Astrocyte (in vitro differentiated cells and primary cell): Measurements from ENCODE around the gene FAM50A. TPM values are rescaled to one million over a fixed set of nuclear protein-coding genes. Genes with fewer than 3 reads are reported as not detected.

Experiments
- DNase-seq: peaks from one replicate; pipeline ENCODE4 v3.0.0-alpha.2; 2010; ENCODE audit warnings: low read depth
- FAIRE-seq: peaks from 2 replicates; lab custom pipeline; 2011; peaks lifted over from hg19 to GRCh38; lab: Jason Lieb, UNC
- H2AFZ ChIP-seq: 2 replicates; pipeline ENCODE4 v1.6.0; 2012; ENCODE audit warnings: low read depth, low read length, inconsistent platforms
- H3K27ac ChIP-seq: 2 replicates; pipeline ENCODE4 v1.5.1; 2011; ENCODE audit warnings: low read depth, low read length, inconsistent platforms
- H3K27me3 ChIP-seq: 2 replicates; pipeline ENCODE4 v1.6.0; 2011; ENCODE audit warnings: low read length, inconsistent platforms; ENCODE audit not compliant: insufficient read depth
- H3K36me3 ChIP-seq: 2 replicates; pipeline ENCODE4 v1.5.1; 2011; ENCODE audit warnings: low read length, inconsistent platforms; ENCODE audit not compliant: insufficient read depth
- H3K4me1 ChIP-seq: 2 replicates; pipeline ENCODE4 v1.5.1; 2011; ENCODE audit warnings: low read length, inconsistent platforms; ENCODE audit not compliant: insufficient read depth
- H3K4me2 ChIP-seq: 2 replicates; pipeline ENCODE4 v1.6.0; 2012; ENCODE audit warnings: low read length, inconsistent platforms
- H3K4me3 ChIP-seq: 2 replicates; pipeline ENCODE4 v1.5.1; 2011; ENCODE audit warnings: low read depth, mild to moderate bottlenecking, low read length, inconsistent platforms; ENCODE audit not compliant: insufficient read depth
- H3K79me2 ChIP-seq: 2 replicates; pipeline ENCODE4 v1.6.0; 2012; ENCODE audit warnings: mild to moderate bottlenecking, low read length, inconsistent platforms; ENCODE audit not compliant: insufficient read depth
- H3K9ac ChIP-seq: 2 replicates; pipeline ENCODE4 v1.6.0; 2012; ENCODE audit warnings: mild to moderate bottlenecking, low read length, inconsistent platforms
- H3K9me3 ChIP-seq: 2 replicates; pipeline ENCODE4 v1.5.1; 2012; ENCODE audit warnings: low read depth, mild to moderate bottlenecking, low read length, inconsistent platforms; ENCODE audit not compliant: insufficient read depth
- H4K20me1 ChIP-seq: 2 replicates; pipeline ENCODE4 v1.6.0; 2012; ENCODE audit warnings: low read length, inconsistent platforms; ENCODE audit not compliant: insufficient read depth
- H3K27ac Mint-ChIP-seq: one replicate; pipeline ENCODE4 v1.8.0; 2021; ENCODE audit warnings: mild to moderate bottlenecking, mixed read lengths; ENCODE audit not compliant: unreplicated experiment
- H3K27me3 Mint-ChIP-seq: one replicate; pipeline ENCODE4 v1.8.0; 2021; ENCODE audit warnings: low read depth, mixed read lengths; ENCODE audit not compliant: unreplicated experiment
- H3K36me3 Mint-ChIP-seq: one replicate; pipeline ENCODE4 v1.8.0; 2021; ENCODE audit warnings: low read depth, mixed read lengths; ENCODE audit not compliant: unreplicated experiment
- H3K4me1 Mint-ChIP-seq: one replicate; pipeline ENCODE4 v1.8.0; 2021; ENCODE audit warnings: low read depth, mixed read lengths; ENCODE audit not compliant: unreplicated experiment
- H3K4me3 Mint-ChIP-seq: one replicate; pipeline ENCODE4 v1.8.0; 2021; ENCODE audit warnings: mild to moderate bottlenecking, moderate library complexity, mixed read lengths; ENCODE audit not compliant: unreplicated experiment
- H3K9me3 Mint-ChIP-seq: one replicate; pipeline ENCODE4 v1.8.0; 2021; ENCODE audit warnings: mild to moderate bottlenecking, mixed read lengths; ENCODE audit not compliant: unreplicated experiment
- CTCF ChIP-seq: IDR thresholded peaks from 2 replicates; pipeline ENCODE4 v1.5.1; 2011; ENCODE audit warnings: low read depth, mild to moderate bottlenecking, inconsistent platforms, low read length, moderate library complexity; ENCODE audit not compliant: insufficient read depth
- EZH2 ChIP-seq: IDR thresholded peaks from 2 replicates; pipeline ENCODE4 v1.6.1; 2012; ENCODE audit warnings: mild to moderate bottlenecking, low read length, inconsistent platforms; ENCODE audit not compliant: insufficient read depth
- total RNA-seq: library from RNA; stranded (reverse); gene quantifications from 2 replicates; pipeline ENCODE4 v1.2.1, GENCODE V29; 2021

FAM50A gene
- total RNA-seq, 1 donor from 2014 or later, result 100.0 TPM

- FAIRE-seq, result no peak
- Histone ChIP-seq H3K4me3 (no peak overlapping the region), H4K20me1 (peaks cover 34% of the 10 kb centered on the region), H3K9me3 (no peaks in the 10 kb centered on the region), H3K4me1 (peaks cover 7% of the 10 kb centered on the region), H2AFZ (no peak overlapping the region), H3K9ac (no peak overlapping the region), H3K27ac (no peak overlapping the region), H3K36me3 (no peaks in the 10 kb centered on the region), H3K4me2 (no peak overlapping the region), H3K79me2 (peaks cover 46% of the 10 kb centered on the region), H3K27me3 (no peaks in the 10 kb centered on the region)
- H3K27me3 Mint-ChIP-seq, result no peaks in the 10 kb centered on the region
- no peak overlapping the region for H3K27ac Mint-ChIP-seq
- H3K9me3 Mint-ChIP-seq, result no peaks in the 10 kb centered on the region
- no peak for DNase-seq
- no peak overlapping the region for H3K4me3 Mint-ChIP-seq
- no peak for TF ChIP-seq CTCF
- TF ChIP-seq EZH2, result no peak
- peaks cover 10% of the 10 kb centered on the region for H3K4me1 Mint-ChIP-seq
- H3K36me3 Mint-ChIP-seq, result no peaks in the 10 kb centered on the region
Observed at GRCh38 chrX:154434394-154435168, 9.4 kb upstream of the FAM50A start.

- TF ChIP-seq EZH2 (no peak), CTCF (no peak)
- H3K27ac ChIP-seq, result no peak overlapping the region
Observed at GRCh38 chrX:154435171-154435733, 8.7 kb upstream of the FAM50A start.

More at GRCh38 chrX:154435171-154435733, 8.7 kb upstream of the FAM50A start:
- Histone ChIP-seq H2AFZ (no peak overlapping the region), H4K20me1 (peaks cover 36% of the 10 kb centered on the region), H3K79me2 (peaks cover 47% of the 10 kb centered on the region), H3K9me3 (no peaks in the 10 kb centered on the region), H3K9ac (no peak overlapping the region), H3K27me3 (no peaks in the 10 kb centered on the region), H3K4me2 (no peak overlapping the region), H3K4me1 (peaks cover 7% of the 10 kb centered on the region), H3K36me3 (peaks cover under 1% of the 10 kb centered on the region), H3K4me3 (no peak overlapping the region)
- Mint-ChIP-seq H3K4me3 (peak overlapping the region; percentile 34), H3K36me3 (no peaks in the 10 kb centered on the region), H3K9me3 (no peaks in the 10 kb centered on the region), H3K4me1 (peaks cover 7% of the 10 kb centered on the region), H3K27me3 (no peaks in the 10 kb centered on the region), H3K27ac (no peak overlapping the region)
- DNase-seq (no peak), FAIRE-seq (no peak)
